Purkinje cell (primary cell): ENCODE data around the gene PRAMEF15. TPM values are rescaled to one million over a fixed set of nuclear protein-coding genes. Genes with fewer than 3 reads are reported as not detected.

ENCODE experiments used
- polyA plus RNA-seq: library from polyadenylated mRNA; unstranded; fragments of >200 nt; fragmentation: Nextera tagmentation; gene quantifications from 2 replicates; pipeline ENCODE4 v1.2.1, GENCODE V29; 2014

The PRAMEF15 gene
- polyA plus RNA-seq, result not detected in 2 replicates

DNA sequence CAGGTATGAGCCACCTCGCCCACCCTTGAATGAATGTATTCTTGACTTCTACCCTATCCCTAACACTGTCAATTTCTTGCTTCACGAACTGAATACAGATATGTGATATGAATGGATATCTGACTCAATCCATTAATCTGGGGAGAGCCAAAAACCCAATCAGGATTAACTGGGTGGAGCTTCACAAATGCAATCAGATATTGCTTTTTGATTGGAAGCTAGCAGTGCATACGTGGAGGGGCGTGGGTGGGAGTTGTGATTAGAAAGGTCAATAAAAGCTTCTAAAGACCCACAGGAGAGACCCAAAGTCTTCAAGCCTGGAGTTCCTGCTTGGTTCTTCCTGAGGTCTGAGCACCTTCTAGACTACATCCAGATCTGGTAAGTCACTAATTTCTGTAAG, at the start of gene PRAMEF15:
Gene PRAMEF15, plus strand, starts transcription at position 301 of the 400 bp plus-strand sequence. CDS start 2,827 bp downstream, outside the sequence.

GRCh38 chr1:13285037-13285436, 30.3 kb upstream of the PRAMEF15 start, which contains the start of gene PRAMEF8:
PRAMEF8 (minus strand) TSS chr1:13285137; CDS start chr1:13284091, 1,046 bp downstream.

DNA sequence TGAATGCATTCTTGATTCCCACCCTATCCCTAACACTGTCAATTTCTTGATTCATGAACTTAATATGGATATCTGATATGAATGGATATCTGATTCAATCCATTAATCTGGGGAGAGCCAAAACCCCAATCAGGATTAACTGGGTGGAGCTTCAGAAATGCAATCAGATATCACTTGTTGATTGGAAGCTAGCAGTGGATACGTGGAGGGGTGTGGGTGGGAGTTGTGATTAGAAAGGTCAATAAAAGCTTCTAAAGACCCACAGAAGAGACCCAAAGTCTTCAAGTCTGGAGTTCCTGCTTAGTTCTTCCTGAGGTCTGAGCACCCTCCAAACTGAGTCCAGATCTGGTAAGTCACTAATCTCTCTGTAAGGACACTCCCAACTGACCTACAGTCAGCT, 12.1 kb upstream of the PRAMEF15 start, which contains the start of gene PRAMEF33:
Gene PRAMEF33, plus strand, starts transcription at position 301 of the 400 bp plus-strand sequence. CDS start 2,416 bp downstream, outside the sequence.

GRCh38 chr1:13347034-13347433, 31.7 kb downstream of the PRAMEF15 start, which contains the start of gene PRAMEF14:
PRAMEF14 (minus strand) TSS chr1:13347134; CDS start chr1:13345314, 1,820 bp downstream.

Other genes with a start within 250 kb of the PRAMEF15 start
- not detected in 2 replicates for gene PRAMEF25, start 244.8 kb upstream of the PRAMEF15 start, polyA plus RNA-seq
- not detected in 2 replicates for gene HNRNPCL2, start 198.7 kb upstream of the PRAMEF15 start, polyA plus RNA-seq
- not detected in 2 replicates for gene PRAMEF26, start 159.6 kb upstream of the PRAMEF15 start, polyA plus RNA-seq
- gene HNRNPCL4, start 149.9 kb upstream of the PRAMEF15 start, polyA plus RNA-seq, result not detected in 2 replicates
- not detected in 2 replicates for gene PRAMEF9, start 143.7 kb upstream of the PRAMEF15 start, polyA plus RNA-seq
- not detected in 2 replicates for gene PRAMEF13, start 114.2 kb upstream of the PRAMEF15 start, polyA plus RNA-seq
- gene PRAMEF18, start 89.4 kb upstream of the PRAMEF15 start, polyA plus RNA-seq, result not detected in 2 replicates
- not detected in 2 replicates for gene PRAMEF5, start 61.4 kb upstream of the PRAMEF15 start, polyA plus RNA-seq
- gene PRAMEF8, start 30.4 kb upstream of the PRAMEF15 start, polyA plus RNA-seq, result not detected in 2 replicates
- not detected in 2 replicates for gene PRAMEF33, start 12.0 kb upstream of the PRAMEF15 start, polyA plus RNA-seq
- gene PRAMEF14, start 31.6 kb downstream of the PRAMEF15 start, polyA plus RNA-seq, result not detected in 2 replicates
- gene PRAMEF19, start 56.4 kb downstream of the PRAMEF15 start, polyA plus RNA-seq, result not detected in 2 replicates
- gene PRAMEF17, start 74.1 kb downstream of the PRAMEF15 start, polyA plus RNA-seq, result not detected in 2 replicates
- gene PRAMEF20, start 94.9 kb downstream of the PRAMEF15 start, polyA plus RNA-seq, result not detected in 2 replicates
- not detected in 2 replicates for gene LRRC38, start 198.4 kb downstream of the PRAMEF15 start, polyA plus RNA-seq